ENCODE data around the gene C4orf50.

DNA sequence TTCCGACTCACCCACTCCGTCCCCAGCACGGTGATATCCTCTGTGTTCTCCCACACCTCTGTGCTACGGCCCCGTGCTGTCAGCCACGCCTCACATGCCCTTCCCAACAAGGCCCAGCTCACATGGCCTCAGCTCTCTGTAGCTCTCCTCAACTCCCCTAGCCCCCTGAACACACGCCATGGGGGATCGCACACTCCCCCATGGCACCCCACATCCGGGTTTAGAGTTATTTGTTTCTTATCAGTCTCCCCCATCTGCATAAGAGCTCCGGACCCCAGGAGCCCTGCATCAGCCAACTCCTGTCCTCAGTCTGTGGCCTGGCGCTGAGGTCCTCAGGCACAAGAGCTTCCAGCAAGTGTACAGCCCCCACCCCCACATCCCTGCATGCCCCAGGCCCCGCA is 7.0 kb downstream of the C4orf50 start:
- TF ChIP-seq, protein P1, sequence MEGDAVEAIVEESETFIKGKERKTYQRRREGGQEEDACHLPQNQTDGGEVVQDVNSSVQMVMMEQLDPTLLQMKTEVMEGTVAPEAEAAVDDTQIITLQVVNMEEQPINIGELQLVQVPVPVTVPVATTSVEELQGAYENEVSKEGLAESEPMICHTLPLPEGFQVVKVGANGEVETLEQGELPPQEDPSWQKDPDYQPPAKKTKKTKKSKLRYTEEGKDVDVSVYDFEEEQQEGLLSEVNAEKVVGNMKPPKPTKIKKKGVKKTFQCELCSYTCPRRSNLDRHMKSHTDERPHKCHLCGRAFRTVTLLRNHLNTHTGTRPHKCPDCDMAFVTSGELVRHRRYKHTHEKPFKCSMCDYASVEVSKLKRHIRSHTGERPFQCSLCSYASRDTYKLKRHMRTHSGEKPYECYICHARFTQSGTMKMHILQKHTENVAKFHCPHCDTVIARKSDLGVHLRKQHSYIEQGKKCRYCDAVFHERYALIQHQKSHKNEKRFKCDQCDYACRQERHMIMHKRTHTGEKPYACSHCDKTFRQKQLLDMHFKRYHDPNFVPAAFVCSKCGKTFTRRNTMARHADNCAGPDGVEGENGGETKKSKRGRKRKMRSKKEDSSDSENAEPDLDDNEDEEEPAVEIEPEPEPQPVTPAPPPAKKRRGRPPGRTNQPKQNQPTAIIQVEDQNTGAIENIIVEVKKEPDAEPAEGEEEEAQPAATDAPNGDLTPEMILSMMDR (IDR thresholded peaks at IDR 0.05; ENCODE audit: borderline replicate concordance, extremely low read depth, low read length, poor library complexity, severe bottlenecking): no peak
- TF ChIP-seq EZH2 (IDR thresholded peaks at IDR 0.05; ENCODE audit: borderline replicate concordance, low read depth, low read length, severe bottlenecking): no peak

Measured in DND-41 (cell line).